NCI-H460 (cell line): ENCODE measurements around the gene CHST2. TPM values are rescaled to one million over a fixed set of nuclear protein-coding genes. Genes with fewer than 3 reads are reported as not detected.
"Not testable (repeated sequence)": the region's sequence is repeated elsewhere in the genome, so short reads cannot be mapped to it uniquely, and the experiment has no call there.

ENCODE experiments used
- DNase-seq: peaks from one replicate; pipeline ENCODE4 v3.0.0-alpha.2; 2016; ENCODE audit warnings: low read depth; ENCODE audit errors: extremely low read depth
- polyA plus RNA-seq: library from polyadenylated mRNA; depleted of rRNA; stranded (reverse); fragments of >200 nt; gene quantifications from 2 replicates; pipeline ENCODE4 v1.2.3, GENCODE V29; 2014; cell fraction: nucleus; rRNA removed
- total RNA-seq: library from RNA; depleted of rRNA; stranded (reverse); fragments of >200 nt; shearing (Covaris generic); gene quantifications from 2 replicates; pipeline ENCODE4 v1.2.3, GENCODE V29; 2014; rRNA removed

The CHST2 gene
- total RNA-seq: 0.40 and 0.49 TPM in 2 replicates
- polyA plus RNA-seq: 0.93 TPM in 1 of 2 replicates, not detected in the other

GRCh38 chr3:143119009-143119914 lies at the start of gene CHST2:
Gene CHST2, plus strand, starts transcription at chr3:143119771. Its CDS starts 1,046 bp downstream, at chr3:143120817.
- DNase-seq: peak; percentile 50

- DNase-seq: no peak
Observed at GRCh38 chr3:143070977-143071551, 48.5 kb upstream of the CHST2 start.

GRCh38 chr3:143071776-143072175 lies 47.8 kb upstream of the CHST2 start:
- no peak for DNase-seq

- DNase-seq: not testable (repeated sequence)
Observed at GRCh38 chr3:143072298-143073020, 47.1 kb upstream of the CHST2 start.

GRCh38 chr3:143073541-143073940 lies 46.0 kb upstream of the CHST2 start:
- DNase-seq: not testable (repeated sequence)

GRCh38 chr3:143073983-143074382 lies 45.6 kb upstream of the CHST2 start:
- not testable (repeated sequence) for DNase-seq

- no peak for DNase-seq
Observed at GRCh38 chr3:143078883-143079282, 40.7 kb upstream of the CHST2 start.

GRCh38 chr3:143080196-143080595 lies 39.4 kb upstream of the CHST2 start:
- DNase-seq: no peak

GRCh38 chr3:143081365-143081764 lies 38.2 kb upstream of the CHST2 start:
- no peak for DNase-seq

GRCh38 chr3:143081844-143082778 lies 37.5 kb upstream of the CHST2 start:
- no peak for DNase-seq

- DNase-seq: no peak
Observed at GRCh38 chr3:143083781-143084180, 35.8 kb upstream of the CHST2 start.

GRCh38 chr3:143084856-143085731 lies 34.5 kb upstream of the CHST2 start:
- DNase-seq: no peak

GRCh38 chr3:143088835-143089234 lies 30.7 kb upstream of the CHST2 start:
- no peak for DNase-seq

- no peak for DNase-seq
Observed at GRCh38 chr3:143089965-143090364, 29.6 kb upstream of the CHST2 start.

GRCh38 chr3:143090486-143090885 lies 29.1 kb upstream of the CHST2 start:
- DNase-seq: no peak

- DNase-seq: no peak
Observed at GRCh38 chr3:143090976-143091837, 28.4 kb upstream of the CHST2 start.

- no peak for DNase-seq
Observed at GRCh38 chr3:143092191-143092590, 27.4 kb upstream of the CHST2 start.

- no peak for DNase-seq
Observed at GRCh38 chr3:143095813-143096212, 23.8 kb upstream of the CHST2 start.
